K562 (cell line): ENCODE measurements around the gene CDKN2C. TPM values are rescaled to one million over a fixed set of nuclear protein-coding genes. Genes with fewer than 3 reads are reported as not detected.
A peak's percentile ranks its signal among the peaks of the same experiment; 100 is the strongest.

Experiments
- BACH1 ChIP-seq: fragments of 200-800 bp; sonication (Bioruptor generic); IDR thresholded peaks from 2 replicates; pipeline ENCODE4 v1.6.1; 2016; ENCODE audit warnings: missing genetic modification characterization, missing compliant biosample characterization
- COPS2 ChIP-seq: fragments of 450-650 bp; conservative IDR thresholded peaks from 2 replicates; pipeline ENCODE4 v1.6.1; 2016; ENCODE audit warnings: mild to moderate bottlenecking, moderate library complexity
- CTBP1 ChIP-seq: fragments of 450-650 bp; IDR thresholded peaks from 2 replicates; pipeline ENCODE4 v1.6.1; 2016; ENCODE audit warnings: borderline replicate concordance
- DPF2 ChIP-seq: fragments of 450-650 bp; IDR thresholded peaks from 2 replicates; pipeline ENCODE4 v1.6.1; 2016
- EGR1 ChIP-seq: fragments of 450-650 bp; conservative IDR thresholded peaks from 2 replicates; pipeline ENCODE4 v1.6.1; 2017; ENCODE audit warnings: mild to moderate bottlenecking
- FOXM1 ChIP-seq, 2 experiments: fragments of 450-650 bp in 1 of 2; sonication (generic) in 1 of 2; formaldehyde crosslinking in 1 of 2; IDR thresholded peaks; 2 replicates each; pipeline versions ENCODE4 v1.6.1 to v1.9.0; 2017 to 2022; ENCODE audit warnings: low read depth in 2 of 2, mild to moderate bottlenecking in 2 of 2, missing genetic modification reagents in 1 of 2, moderate library complexity in 1 of 2
- MTA1 ChIP-seq: fragments of 450-650 bp; IDR thresholded peaks from 2 replicates; pipeline ENCODE4 v1.6.1; 2017; ENCODE audit warnings: borderline replicate concordance
- U2AF1 ChIP-seq: fragments of 200-400 bp; formaldehyde crosslinking; optimal IDR thresholded peaks from 2 replicates; pipeline ENCODE3; 2017; ENCODE audit warnings: mild to moderate bottlenecking, low read depth, low read length, moderate library complexity
- ZNF146 ChIP-seq: IDR thresholded peaks from one replicate; pipeline ENCODE4 v1.6.1; 2018; ENCODE audit warnings: missing compliant biosample characterization; ENCODE audit not compliant: unreplicated experiment
- ZNF311 ChIP-seq: fragments of 250-450 bp; sonication (Bioruptor Pico); IDR thresholded peaks from 2 replicates; pipeline ENCODE4 v1.4.0; 2020; ENCODE audit warnings: mild to moderate bottlenecking, moderate library complexity
- ZNF589 ChIP-seq: fragments of 200-800 bp; sonication (Bioruptor generic); IDR thresholded peaks from 2 replicates; pipeline ENCODE4 v1.6.1; 2016; ENCODE audit warnings: low read depth, missing genetic modification characterization, missing compliant biosample characterization
- ZNF695 ChIP-seq: fragments of 450-650 bp; formaldehyde crosslinking; IDR thresholded peaks from 2 replicates; pipeline ENCODE4 v1.4.0; 2020; ENCODE audit warnings: mild to moderate bottlenecking, moderate library complexity
- polyA plus RNA-seq, 8 experiments: library from polyadenylated mRNA; depleted of rRNA in 4 of 8; stranded (reverse) in 5 of 8; unstranded in 3 of 8; fragments of >200 nt; fragmentation: Nextera tagmentation in 2 of 8; fragmentation: Illumina TruSeq in 1 of 8; extraction: Ambion mirVana in 2 of 8; extraction: Trizol in 1 of 8; gene quantifications; 2 replicates each; pipeline versions ENCODE4 v1.2.1 to v1.2.3, GENCODE V29; 2011 to 2014; ENCODE audit warnings: inconsistent platforms in 1 of 8, missing spikeins in 1 of 8
- total RNA-seq, 7 experiments: library from RNA; depleted of rRNA in 6 of 7; stranded (reverse); fragments of >200 nt in 6 of 7; fragmentation: Illumina TruSeq in 2 of 7; extraction: Trizol in 2 of 7; gene quantifications; 2 replicates each; pipeline versions ENCODE4 v1.2.1 to v1.2.3, GENCODE V29; 2011 to 2021; ENCODE audit warnings: low replicate concordance in 1 of 7
- TF ChIP-seq, protein P1 (sequence below): sonication (generic); formaldehyde crosslinking; IDR thresholded peaks from 2 replicates; pipeline ENCODE4 v1.4.0; 2020; ENCODE audit warnings: mild to moderate bottlenecking, missing genetic modification reagents
- TF ChIP-seq, protein P2 (sequence below): sonication (generic); formaldehyde crosslinking; IDR thresholded peaks from 2 replicates; pipeline ENCODE4 v1.8.1; 2023; ENCODE audit warnings: mild to moderate bottlenecking, missing genetic modification reagents, moderate library complexity
- TF ChIP-seq, protein P3 (sequence below): fragments of 250-450 bp; sonication (Bioruptor Pico); IDR thresholded peaks from 2 replicates; pipeline ENCODE4 v1.4.0; 2020; ENCODE audit warnings: borderline replicate concordance
- TF ChIP-seq, protein P4 (sequence below): fragments of 250-450 bp; sonication (Bioruptor Pico); IDR thresholded peaks from 2 replicates; pipeline ENCODE4 v1.5.0; 2021; ENCODE audit warnings: mild to moderate bottlenecking, moderate library complexity
- TF ChIP-seq, protein P5 (sequence below), 3 experiments: fragments of 200-800 bp in 1 of 3; sonication (Bioruptor generic) in 1 of 3; sonication (generic) in 1 of 3; formaldehyde crosslinking in 1 of 3; IDR thresholded peaks; 2 replicates each; pipeline versions ENCODE4 v1.6.1 to v1.8.0; 2016 to 2022; ENCODE audit warnings: mild to moderate bottlenecking in 2 of 3, missing compliant biosample characterization in 2 of 3, missing genetic modification characterization in 2 of 3, missing genetic modification reagents in 1 of 3

The CDKN2C gene
- total and polyA plus RNA-seq, 9 of the 15 experiments (the other 6 are each of a cell fraction or from before 2014, with no cell fraction given) = 11.9 to 74.3 (median 45.9) TPM

DNA sequence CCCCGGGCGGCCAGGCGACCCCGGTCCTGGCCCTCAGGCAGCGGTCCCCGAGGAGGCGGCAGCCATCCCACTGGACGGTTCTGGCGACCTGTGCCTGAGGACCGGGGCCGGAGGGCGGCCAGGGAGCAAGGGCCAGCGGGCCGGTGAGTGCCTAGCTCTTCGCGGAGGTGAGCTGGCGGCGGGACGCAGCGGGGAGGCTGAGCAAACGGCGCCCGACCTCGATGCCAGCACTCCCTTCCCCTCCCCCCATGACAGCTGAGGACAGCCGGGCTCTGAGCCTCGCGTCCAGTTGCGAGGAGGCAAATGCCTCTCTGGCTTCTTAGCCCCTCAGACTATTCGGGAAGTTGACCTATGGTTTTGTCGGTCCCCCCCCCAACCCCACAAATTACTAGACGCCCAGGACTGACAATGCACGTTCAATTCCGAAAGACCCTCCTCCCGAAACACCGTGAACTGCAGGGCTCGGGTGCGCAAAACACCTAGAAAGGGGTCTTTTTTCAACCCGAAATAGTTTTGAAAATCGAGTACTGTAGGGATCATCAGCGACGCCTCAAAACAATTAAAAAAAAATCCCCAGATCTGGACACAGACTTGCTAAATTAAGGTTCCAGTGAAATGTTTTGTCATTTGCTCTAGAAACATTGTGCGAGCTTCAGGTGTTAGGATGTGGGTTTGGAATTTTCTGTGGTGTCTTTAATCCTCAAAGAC is 8.3 kb downstream of the CDKN2C start (continued):
- TF ChIP-seq EGR1 (no peak), ZNF146 (no peak), MTA1 (no peak), ZNF695 (CRISPR knock-in tag) (no peak), CTBP1 (peak; percentile 61; the same call in 1 of the 2 replicates), DPF2 (peak; percentile 18; the same call in 1 of the 2 replicates), ZNF311 (CRISPR knock-in tag) (no peak), COPS2 (no peak), ZNF589 (CRISPR knock-in tag) (peak; percentile 53; the same call in 1 of the 2 replicates), FOXM1 (IDR thresholded peaks at IDR 0.05; ENCODE audit: low read depth) (no peak; the same call in 1 of the 2 replicates), FOXM1 (CRISPR knock-in tag; IDR thresholded peaks at IDR 0.05; ENCODE audit: low read depth) (0 out of 2 replicates have a peak, but pooled peaks have one; percentile 26), U2AF1 (peak; percentile 45), BACH1 (tag) (no peak)
- TF ChIP-seq, protein P1, sequence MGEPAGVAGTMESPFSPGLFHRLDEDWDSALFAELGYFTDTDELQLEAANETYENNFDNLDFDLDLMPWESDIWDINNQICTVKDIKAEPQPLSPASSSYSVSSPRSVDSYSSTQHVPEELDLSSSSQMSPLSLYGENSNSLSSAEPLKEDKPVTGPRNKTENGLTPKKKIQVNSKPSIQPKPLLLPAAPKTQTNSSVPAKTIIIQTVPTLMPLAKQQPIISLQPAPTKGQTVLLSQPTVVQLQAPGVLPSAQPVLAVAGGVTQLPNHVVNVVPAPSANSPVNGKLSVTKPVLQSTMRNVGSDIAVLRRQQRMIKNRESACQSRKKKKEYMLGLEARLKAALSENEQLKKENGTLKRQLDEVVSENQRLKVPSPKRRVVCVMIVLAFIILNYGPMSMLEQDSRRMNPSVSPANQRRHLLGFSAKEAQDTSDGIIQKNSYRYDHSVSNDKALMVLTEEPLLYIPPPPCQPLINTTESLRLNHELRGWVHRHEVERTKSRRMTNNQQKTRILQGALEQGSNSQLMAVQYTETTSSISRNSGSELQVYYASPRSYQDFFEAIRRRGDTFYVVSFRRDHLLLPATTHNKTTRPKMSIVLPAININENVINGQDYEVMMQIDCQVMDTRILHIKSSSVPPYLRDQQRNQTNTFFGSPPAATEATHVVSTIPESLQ = peak; percentile 31; the same call in 1 of the 2 replicates
- TF ChIP-seq, protein P2, sequence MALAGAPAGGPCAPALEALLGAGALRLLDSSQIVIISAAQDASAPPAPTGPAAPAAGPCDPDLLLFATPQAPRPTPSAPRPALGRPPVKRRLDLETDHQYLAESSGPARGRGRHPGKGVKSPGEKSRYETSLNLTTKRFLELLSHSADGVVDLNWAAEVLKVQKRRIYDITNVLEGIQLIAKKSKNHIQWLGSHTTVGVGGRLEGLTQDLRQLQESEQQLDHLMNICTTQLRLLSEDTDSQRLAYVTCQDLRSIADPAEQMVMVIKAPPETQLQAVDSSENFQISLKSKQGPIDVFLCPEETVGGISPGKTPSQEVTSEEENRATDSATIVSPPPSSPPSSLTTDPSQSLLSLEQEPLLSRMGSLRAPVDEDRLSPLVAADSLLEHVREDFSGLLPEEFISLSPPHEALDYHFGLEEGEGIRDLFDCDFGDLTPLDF (CRISPR knock-in tag) = no peak; the same call in 1 of the 2 replicates
- TF ChIP-seq, protein P3, sequence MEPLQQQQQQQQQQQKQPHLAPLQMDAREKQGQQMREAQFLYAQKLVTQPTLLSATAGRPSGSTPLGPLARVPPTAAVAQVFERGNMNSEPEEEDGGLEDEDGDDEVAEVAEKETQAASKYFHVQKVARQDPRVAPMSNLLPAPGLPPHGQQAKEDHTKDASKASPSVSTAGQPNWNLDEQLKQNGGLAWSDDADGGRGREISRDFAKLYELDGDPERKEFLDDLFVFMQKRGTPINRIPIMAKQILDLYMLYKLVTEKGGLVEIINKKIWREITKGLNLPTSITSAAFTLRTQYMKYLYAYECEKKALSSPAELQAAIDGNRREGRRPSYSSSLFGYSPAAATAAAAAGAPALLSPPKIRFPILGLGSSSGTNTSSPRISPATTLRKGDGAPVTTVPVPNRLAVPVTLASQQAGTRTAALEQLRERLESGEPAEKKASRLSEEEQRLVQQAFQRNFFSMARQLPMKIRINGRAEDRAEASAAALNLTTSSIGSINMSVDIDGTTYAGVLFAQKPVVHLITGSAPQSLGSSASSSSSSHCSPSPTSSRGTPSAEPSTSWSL (CRISPR knock-in tag) = no peak
- TF ChIP-seq, protein P4, sequence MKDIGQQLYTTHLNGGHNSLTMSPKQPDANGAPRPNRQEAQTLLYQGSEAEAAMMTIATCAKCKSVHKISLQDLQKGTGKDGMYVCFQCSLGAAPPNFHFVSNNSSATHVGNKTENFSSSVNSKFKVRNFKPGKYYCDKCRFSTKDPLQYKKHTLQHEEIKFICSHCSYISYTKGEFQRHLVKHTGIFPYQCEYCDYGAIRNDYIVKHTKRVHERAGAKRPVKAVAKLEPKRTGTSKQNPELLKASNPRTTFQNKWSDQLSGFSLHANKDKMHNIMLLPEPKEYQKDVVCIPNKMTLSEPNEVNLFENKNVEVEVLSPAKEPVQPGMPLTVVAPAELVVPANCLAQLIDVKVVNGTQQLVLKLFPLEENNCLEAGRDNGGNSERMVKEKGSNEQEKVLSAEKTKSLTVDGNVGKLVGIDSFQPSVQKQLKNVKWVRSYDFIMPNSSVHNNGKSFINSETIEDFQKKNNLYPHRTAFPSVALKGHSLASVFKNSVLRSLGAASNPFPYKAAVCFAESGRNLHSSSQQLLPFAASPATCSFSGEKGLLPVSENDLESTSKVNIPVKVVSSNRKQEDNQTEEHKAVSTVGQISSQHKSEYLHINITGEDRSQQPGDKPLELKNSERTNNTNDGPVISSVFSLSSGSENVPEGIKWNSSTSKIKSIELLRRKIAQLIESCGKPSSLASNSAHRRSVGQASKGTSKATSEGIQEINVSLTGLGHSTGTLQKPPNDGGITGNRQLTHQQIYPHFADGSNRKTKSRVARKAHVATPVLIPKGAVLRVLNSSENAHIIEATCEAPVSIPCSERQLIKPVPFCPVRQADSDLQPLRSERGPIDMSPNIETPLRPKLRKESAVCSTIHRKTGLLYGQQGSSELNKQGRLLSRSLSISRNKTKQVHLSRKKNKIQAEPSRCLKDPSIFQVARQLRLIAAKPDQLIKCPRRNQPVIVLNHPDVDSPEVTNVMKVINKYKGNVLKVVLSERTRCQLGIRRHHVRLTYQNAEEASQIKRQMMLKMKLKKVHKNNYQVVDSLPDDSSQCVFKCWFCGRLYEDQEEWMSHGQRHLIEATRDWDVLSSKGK (CRISPR knock-in tag) = no peak
- TF ChIP-seq, protein P5, sequence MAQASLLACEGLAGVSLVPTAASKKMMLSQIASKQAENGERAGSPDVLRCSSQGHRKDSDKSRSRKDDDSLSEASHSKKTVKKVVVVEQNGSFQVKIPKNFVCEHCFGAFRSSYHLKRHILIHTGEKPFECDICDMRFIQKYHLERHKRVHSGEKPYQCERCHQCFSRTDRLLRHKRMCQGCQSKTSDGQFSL (CRISPR knock-in tag; IDR thresholded peaks at IDR 0.05) = peak; percentile 94
- TF ChIP-seq, protein P5 (tag; IDR thresholded peaks at IDR 0.05) = peak; percentile 34 to 65; a peak in 1 of 4 replicates
